ENCODE data around the gene CREB5. TPM values are rescaled to one million over a fixed set of nuclear protein-coding genes. Genes with fewer than 3 reads are reported as not detected.

The CREB5 gene
- total and polyA plus RNA-seq, 7 donors, result 0.80 to 42.1 (median 4.6) TPM

DNA sequence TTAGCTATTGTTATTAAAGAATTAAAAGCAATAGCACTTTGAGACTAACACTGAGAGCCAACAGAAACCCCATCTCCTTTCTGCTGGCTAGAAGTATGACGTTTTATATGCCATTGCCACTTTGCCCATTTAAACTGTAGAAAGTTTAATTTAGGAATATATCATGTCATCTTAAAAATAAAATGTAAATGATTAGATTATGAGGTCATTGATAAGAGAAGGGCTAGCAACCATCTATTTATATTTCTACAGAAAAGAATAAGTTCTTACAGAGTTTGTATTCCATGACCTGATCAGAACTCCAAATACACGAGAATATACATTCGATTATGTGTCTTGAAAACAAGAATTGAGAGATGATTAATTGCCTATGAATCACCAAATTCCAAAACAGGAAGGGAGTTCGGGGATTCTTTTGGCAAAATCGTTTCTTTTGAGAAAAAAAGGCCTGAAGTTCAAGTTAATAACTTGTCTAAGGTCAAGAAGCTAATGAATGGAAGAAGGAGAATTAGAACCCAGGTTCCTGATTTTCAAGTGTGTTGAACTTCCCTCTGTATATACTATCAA, 318.9 kb downstream of the CREB5 start:
- Histone ChIP-seq H3K36me3 (no peaks in the 10 kb centered on the region), H3K27me3 (no peaks in the 10 kb centered on the region), H3K4me1 (peaks cover 0 to 36% (median 19%) of the 10 kb centered on the region in 4 donors), H3K27ac (peak overlapping the region in 2 of 4 donors; percentile 3 to 60), H3K4me3 (no peak overlapping the region), H3K9me3 (no peaks in the 10 kb centered on the region)
- no peak for DNase-seq
- TF ChIP-seq EP300 (IDR thresholded peaks at IDR 0.05) (no peak), POLR2AphosphoS5 (IDR thresholded peaks at IDR 0.05) (no peak)
- TF ChIP-seq, protein P1, sequence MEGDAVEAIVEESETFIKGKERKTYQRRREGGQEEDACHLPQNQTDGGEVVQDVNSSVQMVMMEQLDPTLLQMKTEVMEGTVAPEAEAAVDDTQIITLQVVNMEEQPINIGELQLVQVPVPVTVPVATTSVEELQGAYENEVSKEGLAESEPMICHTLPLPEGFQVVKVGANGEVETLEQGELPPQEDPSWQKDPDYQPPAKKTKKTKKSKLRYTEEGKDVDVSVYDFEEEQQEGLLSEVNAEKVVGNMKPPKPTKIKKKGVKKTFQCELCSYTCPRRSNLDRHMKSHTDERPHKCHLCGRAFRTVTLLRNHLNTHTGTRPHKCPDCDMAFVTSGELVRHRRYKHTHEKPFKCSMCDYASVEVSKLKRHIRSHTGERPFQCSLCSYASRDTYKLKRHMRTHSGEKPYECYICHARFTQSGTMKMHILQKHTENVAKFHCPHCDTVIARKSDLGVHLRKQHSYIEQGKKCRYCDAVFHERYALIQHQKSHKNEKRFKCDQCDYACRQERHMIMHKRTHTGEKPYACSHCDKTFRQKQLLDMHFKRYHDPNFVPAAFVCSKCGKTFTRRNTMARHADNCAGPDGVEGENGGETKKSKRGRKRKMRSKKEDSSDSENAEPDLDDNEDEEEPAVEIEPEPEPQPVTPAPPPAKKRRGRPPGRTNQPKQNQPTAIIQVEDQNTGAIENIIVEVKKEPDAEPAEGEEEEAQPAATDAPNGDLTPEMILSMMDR (IDR thresholded peaks at IDR 0.05), result no peak
- intact Hi-C loops (cut with DNase I), result no loop called here
- 77 to 81% methylated on average over 5 of the region's 5 CpGs for WGBS, 2 donors

DNA sequence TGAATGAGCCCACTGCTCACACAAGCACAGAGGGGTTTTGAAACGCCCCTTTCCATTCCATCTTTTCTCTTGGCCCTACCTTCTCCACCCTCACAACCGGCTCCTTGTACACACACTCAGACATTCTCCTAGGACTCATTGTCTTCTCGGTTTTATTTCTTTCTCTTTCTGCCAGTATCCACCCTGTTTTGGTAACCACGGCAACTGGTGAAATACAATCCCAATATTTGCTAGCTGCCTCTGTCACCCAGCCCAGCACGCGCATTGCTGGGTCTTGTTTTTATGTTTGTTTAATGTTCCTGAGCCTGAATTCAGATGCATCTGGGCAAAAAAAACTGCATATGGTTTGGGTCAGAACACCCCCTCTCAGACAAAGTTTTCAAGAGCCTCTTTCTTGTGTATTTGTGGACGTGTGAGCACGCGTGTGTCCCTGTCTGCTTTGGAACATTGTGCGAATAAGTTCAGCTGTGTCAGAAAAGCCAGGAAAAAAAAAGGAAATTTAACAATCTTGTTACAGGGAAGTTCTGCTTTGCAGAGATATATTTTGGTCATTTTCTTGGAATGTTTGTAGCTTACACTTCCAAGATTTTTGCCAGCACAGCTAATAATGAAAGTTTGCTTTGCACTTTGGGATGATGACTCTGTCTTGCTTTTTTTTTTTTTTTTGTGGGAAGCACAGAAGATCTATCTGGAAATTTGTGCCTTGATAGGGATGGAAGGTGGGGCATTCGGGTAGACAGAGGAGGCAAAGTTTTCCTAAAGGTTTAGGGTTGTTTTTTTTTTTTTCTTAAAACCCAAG, 320.0 kb downstream of the CREB5 start:
- Histone ChIP-seq H3K9me3 (no peaks in the 10 kb centered on the region), H3K27me3 (no peaks in the 10 kb centered on the region), H3K4me1 (peaks cover 0 to 26% (median 15%) of the 10 kb centered on the region in 4 donors), H3K36me3 (no peaks in the 10 kb centered on the region), H3K27ac (peak overlapping the region; percentile 1 to 60 (median 52)), H3K4me3 (peak overlapping the region in 3 of 4 donors; percentile 3 to 17 (median 3))
- 35 to 65% methylated on average over 11 of the region's 11 CpGs for WGBS, 2 donors
- intact Hi-C loops (cut with DNase I), result no loop called here
- DNase-seq, result no peak
- TF ChIP-seq EP300 (IDR thresholded peaks at IDR 0.05), result no peak
- peak in 1 of 4 donors; percentile 24 for TF ChIP-seq POLR2AphosphoS5 (IDR thresholded peaks at IDR 0.05)
- TF ChIP-seq, protein P1 (IDR thresholded peaks at IDR 0.05), result no peak

DNA sequence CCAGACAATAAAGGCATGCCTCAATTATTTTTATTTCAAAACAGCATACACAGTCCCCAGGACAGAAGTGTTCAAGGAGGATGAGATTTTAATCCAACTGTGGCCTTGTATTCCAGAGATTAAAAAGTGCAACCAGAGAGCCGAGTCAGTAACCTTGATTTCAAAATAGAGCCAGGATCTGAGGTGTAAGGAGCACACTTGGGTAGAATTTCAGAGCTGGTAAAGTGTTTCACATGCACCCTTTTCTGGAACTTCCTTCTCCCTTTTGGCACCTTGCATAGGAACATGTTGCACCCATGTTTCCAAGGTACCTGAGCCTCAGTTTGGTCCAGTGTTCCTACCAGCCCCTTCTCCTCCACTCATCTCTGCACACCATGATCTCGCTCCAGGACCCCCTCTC, 320.7 kb downstream of the CREB5 start:
- intact Hi-C loops (cut with DNase I), result no loop called here
- no peaks in the 10 kb centered on the region for H3K36me3 ChIP-seq

DNA sequence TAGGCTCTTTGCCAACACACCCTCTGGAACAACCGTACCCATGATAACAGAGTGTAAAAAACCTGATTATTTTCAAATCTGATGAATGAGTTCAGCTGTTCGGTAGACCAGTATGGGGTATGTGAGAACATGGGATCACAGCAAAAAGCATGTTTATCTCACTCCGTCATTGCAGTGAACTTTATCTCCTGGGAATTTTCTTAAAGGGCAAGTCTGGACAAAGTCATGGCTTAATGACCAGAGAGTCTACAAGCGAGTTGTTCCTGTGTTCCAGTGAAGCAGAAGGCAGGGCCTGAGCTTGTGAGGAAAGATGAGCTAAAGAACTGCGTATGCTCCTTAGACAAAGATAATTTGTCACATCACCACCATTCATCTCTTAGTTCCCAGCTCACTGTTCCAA, 326.1 kb downstream of the CREB5 start:
- Histone ChIP-seq H3K4me1 (no peaks in the 10 kb centered on the region), H3K4me3 (no peak overlapping the region), H3K9me3 (no peaks in the 10 kb centered on the region), H3K27me3 (no peaks in the 10 kb centered on the region), H3K36me3 (no peaks in the 10 kb centered on the region), H3K27ac (no peak overlapping the region)
- DNase-seq, result no peak
- TF ChIP-seq, protein P1 (IDR thresholded peaks at IDR 0.05), result no peak
- TF ChIP-seq EP300 (IDR thresholded peaks at IDR 0.05), result no peak
- TF ChIP-seq POLR2A (IDR thresholded peaks at IDR 0.05), result no peak
- TF ChIP-seq POLR2AphosphoS5 (IDR thresholded peaks at IDR 0.05), result no peak
- 63 to 80% methylated on average over 5 of the region's 5 CpGs for WGBS, 2 donors
- intact Hi-C loops (cut with DNase I), result no loop called here

More for the DNA sequence above, 320.7 kb downstream of the CREB5 start:
- H3K4me3 ChIP-seq, result no peak overlapping the region
- no peaks in the 10 kb centered on the region for H3K9me3 ChIP-seq
- TF ChIP-seq POLR2AphosphoS5 (IDR thresholded peaks at IDR 0.05) (no peak), EP300 (IDR thresholded peaks at IDR 0.05) (no peak), POLR2A (IDR thresholded peaks at IDR 0.05) (no peak)
- TF ChIP-seq, protein P1 (IDR thresholded peaks at IDR 0.05), result no peak
- WGBS, 2 donors, result 82 to 85% methylated on average over 2 of the region's 2 CpGs
- H3K27ac ChIP-seq, result peak overlapping the region in 2 of 4 donors; percentile 49 to 60
- no peak for DNase-seq
- no peaks in the 10 kb centered on the region for H3K27me3 ChIP-seq
- peaks cover 0 to 26% (median 15%) of the 10 kb centered on the region in 4 donors for H3K4me1 ChIP-seq
